ENCODE results near the gene JRKL. TPM values are rescaled to one million over a fixed set of nuclear protein-coding genes. Genes with fewer than 3 reads are reported as not detected.

The JRKL gene
- total RNA-seq, result 1 to 10 TPM in 1 of 2 donors, under 1 TPM in 1; 0.66 to 6.0 TPM

- DNase-seq (peak; percentile 97 to 98 (median 98)), ATAC-seq (peak; percentile 98)
- no peaks in the 10 kb centered on the region for H3K9me3 ChIP-seq
- TF ChIP-seq POLR2A (IDR thresholded peaks at IDR 0.05) (peak; percentile 71 to 93 (median 89)), CTCF (IDR thresholded peaks at IDR 0.05) (no peak)
- no peaks in the 10 kb centered on the region for H3K36me3 ChIP-seq (replicated peaks in 1 of 2; ENCODE audit: insufficient read depth in 1 of 2, low read depth in 2 of 2)
- H3K4me3 ChIP-seq, result peak within 1 kb of the TSS; percentile 72 to 86
- H3K4me1 ChIP-seq, result peaks cover 24% of the 10 kb centered on the region
- 0% methylated on average over 37 to 53 of the region's 53 CpGs for WGBS, 2 donors
- H3K27ac ChIP-seq, result peak within 1 kb of the TSS; percentile 78 to 93 (median 86)
- no peaks in the 10 kb centered on the region for H3K27me3 ChIP-seq
- intact Hi-C loops (cut with DNase I), result no loop called here
Observed at GRCh38 chr11:96389720-96390487, at the start of gene JRKL, which contains the start of gene CCDC82. TSS of gene JRKL (plus strand) at chr11:96390013. CDS start at chr11:96390650, 637 bp downstream. TSS of gene CCDC82 (minus strand) at chr11:96389912. CDS start at chr11:96384747, 5,165 bp downstream.

- TF ChIP-seq POLR2A (IDR thresholded peaks at IDR 0.05) (no peak), CTCF (IDR thresholded peaks at IDR 0.05) (no peak)
- peaks cover 37% of the 10 kb centered on the region for H3K4me1 ChIP-seq
- DNase-seq (no peak), ATAC-seq (no peak)
- H3K36me3 ChIP-seq (replicated peaks in 1 of 2; ENCODE audit: insufficient read depth in 1 of 2, low read depth in 2 of 2), result no peaks in the 10 kb centered on the region
- H3K27me3 ChIP-seq, result no peaks in the 10 kb centered on the region
- WGBS, 2 donors, result 56 to 62% methylated on average over 4 of the region's 4 CpGs
- peak overlapping the region in 3 of 4 donors; percentile 61 to 87 (median 76) for H3K27ac ChIP-seq
- intact Hi-C loops (cut with DNase I), result no loop called here
- H3K9me3 ChIP-seq, result no peaks in the 10 kb centered on the region
- H3K4me3 ChIP-seq, result no peak overlapping the region
Observed at GRCh38 chr11:96340555-96340885, 49.3 kb upstream of the JRKL start.

- Histone ChIP-seq H3K27me3 (no peaks in the 10 kb centered on the region), H3K4me1 (peaks cover 37% of the 10 kb centered on the region), H3K4me3 (peak overlapping the region in 1 of 2 donors; percentile 3), H3K27ac (peak overlapping the region; percentile 26 to 87 (median 68)), H3K9me3 (no peaks in the 10 kb centered on the region), H3K36me3 (replicated peaks in 1 of 2; ENCODE audit: insufficient read depth in 1 of 2, low read depth in 2 of 2) (no peaks in the 10 kb centered on the region)
- peak; percentile 33 to 51 (median 34) for DNase-seq
- WGBS, 2 donors, result 19 to 36% methylated on average over 13 to 26 of the region's 26 CpGs
- peak; percentile 25 for ATAC-seq
- TF ChIP-seq POLR2A (IDR thresholded peaks at IDR 0.05), result peak in 2 of 3 donors; percentile 33 to 41
- TF ChIP-seq CTCF (IDR thresholded peaks at IDR 0.05), result peak in 5 of 7 experiments; percentile 17 to 44 (median 34)
- intact Hi-C loops (cut with DNase I), result no loop called here
Observed at GRCh38 chr11:96341211-96342013, 48.4 kb upstream of the JRKL start.

- DNase-seq, result no peak
- intact Hi-C loops (cut with DNase I), result no loop called here
- H3K4me1 ChIP-seq, result peaks cover 37% of the 10 kb centered on the region
- peak; percentile 7 for ATAC-seq
- H3K36me3 ChIP-seq (replicated peaks in 1 of 2; ENCODE audit: insufficient read depth in 1 of 2, low read depth in 2 of 2), result no peaks in the 10 kb centered on the region
- TF ChIP-seq CTCF (IDR thresholded peaks at IDR 0.05) (no peak), POLR2A (IDR thresholded peaks at IDR 0.05) (no peak)
- WGBS, 2 donors, result 3% methylated on average over 13 of the region's 13 CpGs
- no peaks in the 10 kb centered on the region for H3K27me3 ChIP-seq
- peak overlapping the region; percentile 26 to 87 (median 68) for H3K27ac ChIP-seq
- H3K9me3 ChIP-seq, result no peaks in the 10 kb centered on the region
- H3K4me3 ChIP-seq, result peak overlapping the region; percentile 27 to 71
Observed at GRCh38 chr11:96342014-96342960, 47.5 kb upstream of the JRKL start.
